ENCODE results near the gene CDK19.

GRCh38 chr6:110731898-110732297 lies 83.4 kb downstream of the CDK19 start:
- TF ChIP-seq, protein P1, sequence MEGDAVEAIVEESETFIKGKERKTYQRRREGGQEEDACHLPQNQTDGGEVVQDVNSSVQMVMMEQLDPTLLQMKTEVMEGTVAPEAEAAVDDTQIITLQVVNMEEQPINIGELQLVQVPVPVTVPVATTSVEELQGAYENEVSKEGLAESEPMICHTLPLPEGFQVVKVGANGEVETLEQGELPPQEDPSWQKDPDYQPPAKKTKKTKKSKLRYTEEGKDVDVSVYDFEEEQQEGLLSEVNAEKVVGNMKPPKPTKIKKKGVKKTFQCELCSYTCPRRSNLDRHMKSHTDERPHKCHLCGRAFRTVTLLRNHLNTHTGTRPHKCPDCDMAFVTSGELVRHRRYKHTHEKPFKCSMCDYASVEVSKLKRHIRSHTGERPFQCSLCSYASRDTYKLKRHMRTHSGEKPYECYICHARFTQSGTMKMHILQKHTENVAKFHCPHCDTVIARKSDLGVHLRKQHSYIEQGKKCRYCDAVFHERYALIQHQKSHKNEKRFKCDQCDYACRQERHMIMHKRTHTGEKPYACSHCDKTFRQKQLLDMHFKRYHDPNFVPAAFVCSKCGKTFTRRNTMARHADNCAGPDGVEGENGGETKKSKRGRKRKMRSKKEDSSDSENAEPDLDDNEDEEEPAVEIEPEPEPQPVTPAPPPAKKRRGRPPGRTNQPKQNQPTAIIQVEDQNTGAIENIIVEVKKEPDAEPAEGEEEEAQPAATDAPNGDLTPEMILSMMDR (IDR thresholded peaks at IDR 0.05): no peak
- no peak for TF ChIP-seq POLR2A (IDR thresholded peaks at IDR 0.05)
